ENCODE results near the gene TMEM62.
A peak's percentile ranks its signal among the peaks of the same experiment; 100 is the strongest.
"Not testable (repeated sequence)": the region's sequence is repeated elsewhere in the genome, so short reads cannot be mapped to it uniquely, and the experiment has no call there.

TMEM62 gene

DNA sequence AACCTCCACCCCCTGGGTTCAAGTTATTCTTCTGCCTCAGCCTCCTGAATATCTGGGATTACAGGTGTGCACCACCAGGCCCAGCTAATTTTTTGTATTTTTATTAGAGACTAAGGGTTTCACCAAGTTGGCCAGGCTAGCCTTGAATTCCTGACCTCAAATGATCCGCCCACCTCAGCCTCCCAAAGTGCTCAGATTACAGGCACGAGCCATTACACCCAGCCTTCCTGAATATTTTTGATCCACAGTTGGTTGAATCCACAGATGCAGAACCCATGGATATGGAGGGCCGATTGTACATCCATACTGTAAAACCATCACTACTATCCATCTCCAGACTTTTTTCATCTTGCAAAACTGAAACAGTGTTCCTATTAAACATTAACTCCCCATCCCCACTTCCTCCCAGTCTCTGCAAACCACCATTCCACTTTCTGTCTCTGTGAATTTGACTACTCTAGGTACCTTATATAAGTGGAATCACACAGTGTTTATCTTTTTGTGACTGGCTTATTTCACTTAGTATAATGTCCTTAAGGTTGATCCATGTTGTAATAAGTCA, 8.2 kb upstream of the TMEM62 start:
- DNase-seq: no peak

GRCh38 chr15:43126356-43126755, 7.0 kb upstream of the TMEM62 start:
- no peak for DNase-seq

DNA sequence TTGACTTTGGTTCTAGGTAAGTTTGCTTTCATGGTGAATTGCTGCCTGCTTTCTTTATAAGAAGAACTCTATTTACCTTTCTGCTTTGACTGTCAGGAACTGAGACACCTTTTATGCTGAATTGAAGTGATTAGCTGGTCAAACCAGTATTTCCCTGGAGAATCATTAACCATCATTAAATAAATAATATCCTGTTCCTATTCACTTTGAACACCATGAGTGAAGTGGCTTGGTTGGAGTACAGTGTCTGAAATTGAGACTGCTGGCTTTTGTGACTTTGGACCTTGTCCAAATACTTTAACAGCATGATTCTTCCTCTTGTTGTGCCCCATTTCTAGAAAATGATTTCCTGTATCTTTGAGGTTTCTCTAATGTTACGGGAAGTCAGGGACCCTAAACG, 5.6 kb upstream of the TMEM62 start:
- DNase-seq: no peak

DNA sequence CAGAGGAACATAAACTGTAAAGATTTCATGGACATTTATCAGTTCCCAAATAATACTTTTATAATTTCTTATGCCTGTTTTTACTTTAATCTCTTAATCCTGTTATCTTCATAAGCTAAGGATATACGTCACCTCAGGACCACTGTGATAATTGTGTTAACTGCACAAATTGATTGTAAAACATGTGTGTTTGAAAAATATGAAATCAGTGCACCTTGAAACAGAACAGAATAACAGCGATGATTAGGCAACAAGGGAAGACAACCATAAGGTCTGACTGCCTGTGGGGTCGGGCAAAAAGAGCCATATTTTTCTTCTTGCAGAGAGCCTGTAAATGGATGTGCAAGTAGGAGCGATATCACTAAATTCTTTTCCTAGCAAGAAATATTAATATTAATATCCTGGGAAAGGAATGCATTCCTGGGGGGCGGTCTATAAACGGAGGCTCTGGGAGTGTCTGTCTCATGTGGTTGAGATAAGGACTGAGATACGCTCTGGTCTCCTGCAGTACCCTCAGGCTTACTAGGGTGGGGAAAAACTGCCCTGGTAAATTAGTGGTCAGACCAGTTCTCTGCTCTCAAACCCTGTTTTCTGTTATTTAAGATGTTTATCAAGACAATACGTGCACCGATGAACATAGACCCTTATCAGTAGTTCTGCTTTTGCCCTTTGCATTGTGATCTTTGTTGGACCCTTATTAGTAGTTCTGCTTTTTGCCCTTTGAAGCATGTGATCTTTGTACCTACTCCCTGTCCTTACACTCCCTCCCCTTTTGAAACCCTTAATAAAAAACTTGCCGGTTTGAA, 5.0 kb upstream of the TMEM62 start:
- DNase-seq: not testable (repeated sequence)

DNA sequence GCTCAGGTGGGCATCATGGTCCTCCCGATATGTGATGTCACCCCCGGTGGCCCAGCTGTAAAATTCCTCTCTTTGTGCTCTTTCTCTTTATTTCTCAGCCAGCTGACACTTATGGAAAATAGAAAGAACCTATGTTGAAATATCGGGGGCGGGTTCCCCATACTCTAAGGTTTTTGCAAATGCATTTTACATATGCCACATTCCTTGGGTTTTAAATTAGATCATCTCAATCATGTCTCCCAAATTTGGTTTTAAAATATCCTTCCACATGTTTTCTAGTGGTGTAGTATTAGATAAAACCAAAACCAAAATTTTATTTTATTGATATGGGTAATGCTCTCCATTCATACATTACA, 4.4 kb upstream of the TMEM62 start:
- DNase-seq: no peak

GRCh38 chr15:43132830-43133429, 456 bp upstream of the TMEM62 start:
- DNase-seq: no peak

DNA sequence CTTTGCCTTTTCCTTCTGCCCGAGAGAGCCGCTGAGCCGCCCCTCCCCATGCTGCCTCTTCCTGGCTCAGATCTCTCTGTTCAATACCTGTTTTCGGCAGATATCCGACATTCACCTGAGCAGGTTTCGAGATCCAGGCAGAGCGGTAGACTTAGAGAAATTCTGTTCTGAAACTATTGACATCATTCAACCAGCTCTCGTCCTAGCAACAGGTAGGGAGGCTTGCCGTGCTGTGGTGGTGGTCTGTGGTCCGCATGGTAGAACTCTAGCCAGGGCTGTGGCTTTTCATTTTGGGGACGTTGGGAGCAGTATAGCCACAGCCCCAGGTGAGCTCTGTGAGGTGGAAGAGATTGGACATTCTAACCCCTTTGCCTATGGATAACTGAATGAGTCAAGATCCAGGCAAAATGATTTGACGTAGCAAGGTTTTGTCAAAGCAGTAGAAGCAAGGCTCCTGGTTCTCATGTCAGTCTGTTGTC, 810 bp downstream of the TMEM62 start:
- peak; percentile 35 for DNase-seq

DNA sequence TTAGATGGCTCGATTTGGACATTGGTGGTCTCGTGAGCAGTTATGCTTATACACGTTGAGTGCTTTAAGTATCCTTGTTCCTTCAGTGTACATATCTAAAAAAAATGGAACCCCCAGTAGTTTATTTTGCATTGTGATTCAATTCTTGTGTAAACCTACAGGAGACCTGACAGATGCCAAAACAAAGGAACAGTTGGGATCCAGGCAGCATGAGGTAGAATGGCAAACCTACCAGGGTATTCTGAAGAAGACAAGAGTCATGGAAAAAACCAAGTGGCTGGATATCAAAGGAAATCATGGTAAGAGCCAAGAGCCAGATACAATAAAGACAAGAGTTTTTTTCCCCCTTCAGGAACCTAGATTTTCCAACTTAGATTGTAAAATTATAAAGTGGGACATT, 2.0 kb downstream of the TMEM62 start:
- DNase-seq: no peak

- no peak for DNase-seq
Measured at GRCh38 chr15:43143203-43143941, 10.0 kb downstream of the TMEM62 start.

GRCh38 chr15:43144512-43144911, 11.1 kb downstream of the TMEM62 start:
- DNase-seq: no peak

DNA sequence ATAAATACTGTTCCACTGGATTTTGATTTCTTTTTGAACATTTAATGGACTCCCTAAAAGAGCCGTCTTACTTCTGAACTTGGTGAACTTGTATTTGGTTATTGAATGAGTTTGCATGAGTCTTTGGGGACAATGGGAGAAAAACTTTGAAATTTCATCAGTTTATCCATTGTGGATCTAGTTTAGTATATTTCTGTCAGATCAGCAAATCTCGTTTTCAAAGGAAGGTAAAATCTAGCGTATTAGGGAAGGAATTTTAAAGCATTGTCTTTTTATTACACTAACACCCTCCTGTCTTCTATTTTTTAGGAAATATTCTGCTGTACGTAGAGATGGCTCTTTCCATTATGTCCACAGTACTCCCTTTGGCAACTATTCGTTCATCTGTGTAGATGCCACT, 12.8 kb downstream of the TMEM62 start:
- no peak for DNase-seq

DNA sequence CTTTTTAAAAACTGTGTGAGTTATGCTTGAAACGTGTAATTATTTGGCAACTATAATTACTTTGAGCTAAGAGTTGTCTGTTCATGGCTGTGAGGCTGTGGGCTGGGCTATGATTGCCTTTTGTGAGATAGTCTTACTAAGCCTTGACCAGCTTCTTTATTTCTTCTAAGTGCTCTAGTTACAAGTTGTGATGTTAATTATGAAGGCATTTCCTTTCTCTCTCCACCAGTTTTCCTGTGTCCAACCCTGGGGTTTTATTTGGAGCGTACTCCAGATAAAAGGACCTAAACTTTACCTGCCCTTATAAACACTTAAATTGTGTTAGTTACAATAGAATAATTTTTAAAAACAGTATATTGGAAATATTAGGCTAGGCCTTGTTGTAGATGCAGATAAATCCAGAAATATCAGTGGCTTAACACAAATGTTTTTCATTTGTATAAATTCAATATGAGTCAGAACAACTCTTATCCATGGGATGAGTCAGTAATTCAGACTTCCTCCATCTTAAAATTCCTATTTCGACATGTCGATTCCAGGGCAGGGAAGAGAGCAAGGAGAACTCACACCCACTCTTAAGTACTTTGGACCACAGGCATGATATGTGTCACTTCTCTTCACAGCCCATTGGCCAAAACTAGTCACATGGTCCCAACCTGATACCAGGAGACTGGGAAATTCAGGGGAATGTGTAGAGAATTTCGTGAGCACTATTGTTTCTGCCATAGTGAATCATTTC, 17.0 kb downstream of the TMEM62 start:
- no peak for DNase-seq

DNA sequence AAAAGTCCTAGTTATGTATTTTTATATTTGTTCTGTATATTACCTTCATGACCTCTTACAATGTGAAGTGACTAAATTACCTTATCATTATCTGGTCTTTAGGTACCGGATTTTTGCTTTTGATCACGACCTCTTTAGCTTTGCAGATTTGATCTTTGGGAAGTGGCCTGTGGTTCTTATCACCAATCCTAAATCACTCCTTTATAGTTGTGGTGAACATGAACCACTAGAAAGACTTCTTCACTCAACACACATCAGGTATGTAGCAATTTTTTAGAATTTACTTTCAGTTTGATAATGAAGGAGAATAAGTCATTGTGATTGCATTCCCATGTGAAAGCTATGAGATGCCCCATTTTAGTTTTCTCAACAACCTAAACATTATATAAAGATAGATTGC, 18.3 kb downstream of the TMEM62 start:
- no peak for DNase-seq

GRCh38 chr15:43153269-43153668, 19.9 kb downstream of the TMEM62 start:
- DNase-seq: no peak

DNA sequence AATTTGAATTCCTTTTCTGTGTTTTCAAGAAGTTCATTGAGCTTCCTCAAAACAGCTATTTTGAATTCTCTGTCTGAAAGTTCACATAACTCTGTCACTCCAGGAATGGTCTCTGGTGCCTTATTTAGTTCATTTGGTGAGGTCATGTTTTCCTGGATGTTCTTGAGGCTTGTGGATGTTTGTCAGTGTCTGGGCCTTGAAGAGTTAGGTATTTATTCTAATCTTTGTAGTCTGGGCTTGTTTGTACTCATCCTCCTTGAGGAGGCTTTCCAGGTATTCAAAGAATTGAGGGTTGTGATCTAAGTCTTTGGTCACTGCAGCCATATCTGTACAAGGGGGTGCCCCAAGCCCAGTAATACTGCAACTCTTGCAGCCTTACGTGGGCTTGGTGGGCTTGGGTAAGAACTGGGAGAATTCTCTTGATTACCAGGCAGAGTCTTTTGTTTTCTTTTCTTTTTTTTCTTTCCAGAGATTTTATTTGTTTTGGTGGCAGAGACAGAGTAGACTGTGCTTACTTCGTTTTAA, 32.5 kb downstream of the TMEM62 start:
- DNase-seq: no peak

GRCh38 chr15:43167261-43167660, 33.9 kb downstream of the TMEM62 start:
- DNase-seq: not testable (repeated sequence)

DNA sequence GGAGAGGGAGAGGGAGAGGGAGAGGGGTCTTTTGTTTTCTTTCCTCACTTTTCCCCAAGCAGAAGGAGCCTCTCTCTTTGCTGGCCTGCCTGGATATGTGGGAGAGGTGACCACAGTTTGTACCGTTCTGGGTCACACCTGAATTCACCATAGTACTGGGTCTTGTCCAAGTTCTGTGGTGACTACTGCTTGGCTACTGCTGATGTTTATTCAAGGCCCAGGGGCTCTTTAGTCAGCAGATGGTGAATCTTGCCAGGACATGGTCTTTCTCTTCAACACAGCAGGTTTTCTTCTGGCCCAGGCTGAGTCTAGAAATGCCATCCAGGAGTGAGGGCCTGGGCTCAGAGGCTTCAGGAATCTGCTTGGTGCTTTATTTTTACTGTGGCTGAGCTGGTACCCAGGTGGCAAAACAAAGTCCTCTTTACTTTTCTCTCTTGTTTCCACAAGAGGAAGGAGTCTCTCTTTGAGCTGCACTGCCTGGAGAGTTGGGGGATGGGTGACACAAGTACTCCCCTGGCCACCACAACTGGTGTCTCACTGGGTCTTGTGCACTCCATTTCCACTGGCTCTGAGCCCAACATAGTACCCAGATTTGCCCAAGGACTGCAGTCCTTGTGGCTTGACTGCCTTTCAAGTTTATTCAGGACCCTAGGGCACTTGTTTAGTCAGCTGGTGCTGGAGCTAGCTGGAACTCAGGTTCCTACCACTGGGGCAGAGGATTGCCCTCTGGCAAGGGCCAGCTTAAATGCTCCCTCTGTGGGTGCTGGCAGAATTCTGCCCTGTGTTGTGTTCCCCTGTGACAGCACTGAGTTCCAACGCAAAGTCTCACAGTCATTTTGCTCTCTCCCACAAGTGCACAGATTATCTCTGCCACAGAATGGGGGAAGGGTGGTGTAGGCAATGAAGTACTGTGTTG, 35.1 kb downstream of the TMEM62 start:
- no peak for DNase-seq

GRCh38 chr15:43169888-43170287, 36.5 kb downstream of the TMEM62 start:
- no peak for DNase-seq

DNA sequence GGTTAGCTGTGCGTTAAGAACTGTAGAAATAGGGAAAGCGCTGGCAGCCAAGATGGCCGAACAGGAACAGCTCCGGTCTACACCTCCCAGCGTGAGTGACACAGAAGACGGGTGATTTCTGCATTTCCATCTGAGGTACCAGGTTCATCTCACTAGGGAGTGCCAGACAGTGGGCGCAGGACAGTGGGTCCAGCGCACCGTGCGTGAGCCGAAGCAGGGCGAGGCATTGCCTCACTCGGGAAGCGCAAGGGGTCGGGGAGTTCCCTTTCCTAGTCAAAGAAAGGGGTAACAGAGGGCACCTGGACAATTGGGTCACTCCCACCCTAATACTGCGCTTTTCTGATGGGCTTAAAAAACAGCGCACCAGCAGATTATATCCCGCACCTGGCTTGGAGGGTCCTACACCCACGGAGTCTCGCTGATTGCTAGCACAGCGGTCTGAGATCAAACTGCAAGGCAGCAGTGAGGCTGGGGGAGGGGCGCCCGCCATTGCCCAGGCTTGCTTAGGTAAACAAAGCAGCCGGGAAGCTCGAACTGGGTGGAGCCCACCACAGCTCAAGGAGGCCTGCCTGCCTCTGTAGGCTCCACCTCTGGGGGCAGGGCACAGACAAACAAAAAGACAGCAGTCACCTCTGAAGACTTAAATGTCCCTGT, 42.4 kb downstream of the TMEM62 start:
- DNase-seq: not testable (repeated sequence)

GRCh38 chr15:43177147-43177546, 43.8 kb downstream of the TMEM62 start:
- not testable (repeated sequence) for DNase-seq

- DNase-seq: no peak
Measured at GRCh38 chr15:43183270-43183669, 49.9 kb downstream of the TMEM62 start.

Data from midbrain (tissue), 1 donor.